Prostate gland (tissue), 2 donors: ENCODE data around the gene JPH3. TPM values are rescaled to one million over a fixed set of nuclear protein-coding genes. Genes with fewer than 3 reads are reported as not detected.

Experiments
- total RNA-seq, 2 donors: library from RNA; depleted of rRNA; stranded (reverse); fragments of >200 nt; gene quantifications; one replicate each; pipeline ENCODE4 v1.1.0, GENCODE V29; 2016

Gene JPH3
- total RNA-seq, 2 donors from 2014 or later: 1.0 to 6.1 TPM

Other genes starting within 250 kb of the JPH3 start
- gene FBXO31, start 218.7 kb upstream of the JPH3 start, total RNA-seq: 10 to 100 TPM; 39.5 to 65.8 TPM
- gene MAP1LC3B, start 210.2 kb upstream of the JPH3 start, total RNA-seq: 10 to 100 TPM; 41.9 to 51.8 TPM
- 10 to 100 TPM; 14.9 to 55.7 TPM for gene ZCCHC14, start 109.5 kb upstream of the JPH3 start, total RNA-seq
- 10 to 100 TPM; 28.2 to 56.4 TPM for gene KLHDC4, start 163.5 kb downstream of the JPH3 start, total RNA-seq